PC-9 (cell line): ENCODE measurements around the gene CARD16. TPM values are rescaled to one million over a fixed set of nuclear protein-coding genes. Genes with fewer than 3 reads are reported as not detected.

ENCODE experiments used
- BruUV-seq: library from RNA; stranded (reverse); fragments of 400-500 nt; replicated peaks from 2 replicates; lab custom pipeline; 2021; lab: Mats Ljungman, UMichigan
- CTCF ChIA-PET: fragments of 300-600 bp; sonication (Branson Sonifier 250); formaldehyde crosslinking; loops from one replicate; lab custom pipeline; 2022; ENCODE audit warnings: antibody characterized with exemption; lab: Charles Lee
- POLR2A ChIA-PET: fragments of 300-600 bp; sonication (Branson Sonifier 250); formaldehyde crosslinking; loops from one replicate; lab custom pipeline; 2022; ENCODE audit warnings: antibody characterized with exemption; ENCODE audit not compliant: unreplicated experiment; lab: Charles Lee
- DNase-seq, 2 experiments: peaks; one replicate each; pipeline versions ENCODE4 v3.0.0 to v3.0.0-alpha.2; 2015 to 2022; ENCODE audit warnings: mixed read lengths in 1 of 2
- H2AFZ ChIP-seq: fragments of 200-600 bp; sonication (generic); 2 replicates; pipeline ENCODE4 v1.8.1; 2017; ENCODE audit warnings: antibody characterized with exemption
- H3F3A ChIP-seq: fragments of 200-600 bp; sonication (generic); 2 replicates; pipeline ENCODE4 v1.8.1; 2017; ENCODE audit warnings: antibody characterized with exemption, mild to moderate bottlenecking, low read depth; ENCODE audit not compliant: insufficient read depth
- H3K27ac ChIP-seq: fragments of 200-600 bp; sonication (generic); 2 replicates; pipeline ENCODE4 v1.6.1; 2016; ENCODE audit warnings: mixed run types
- H3K27me3 ChIP-seq: fragments of 200-600 bp; sonication (generic); 2 replicates; pipeline ENCODE4 v1.6.1; 2016; ENCODE audit warnings: low read depth, mixed run types; ENCODE audit not compliant: insufficient read depth
- H3K36me3 ChIP-seq: fragments of 200-600 bp; sonication (generic); 2 replicates; pipeline ENCODE4 v1.6.1; 2016; ENCODE audit warnings: low read depth, mixed run types
- H3K4me1 ChIP-seq: fragments of 200-600 bp; sonication (generic); replicated peaks from 2 replicates; pipeline ENCODE4 v1.6.1; 2016; ENCODE audit warnings: mixed run types; ENCODE audit not compliant: insufficient read depth
- H3K4me2 ChIP-seq: fragments of 200-600 bp; sonication (generic); 2 replicates; pipeline ENCODE4 v1.6.1; 2017; ENCODE audit warnings: mixed run types
- H3K4me3 ChIP-seq: fragments of 200-600 bp; sonication (generic); 2 replicates; pipeline ENCODE4 v1.6.1; 2016; ENCODE audit warnings: mixed run types
- H3K79me2 ChIP-seq: fragments of 200-600 bp; sonication (generic); 2 replicates; pipeline ENCODE4 v1.6.1; 2017; ENCODE audit warnings: low read depth, mixed run types
- H3K9me2 ChIP-seq: fragments of 200-600 bp; sonication (generic); 2 replicates; pipeline ENCODE4 v1.8.1; 2017; ENCODE audit warnings: mild to moderate bottlenecking; ENCODE audit not compliant: insufficient read depth
- H3K9me3 ChIP-seq: fragments of 200-600 bp; sonication (generic); 2 replicates; pipeline ENCODE4 v1.8.1; 2016; ENCODE audit warnings: low read depth; ENCODE audit not compliant: insufficient read depth
- H4K20me1 ChIP-seq: fragments of 200-600 bp; sonication (generic); 2 replicates; pipeline ENCODE4 v1.8.1; 2017; ENCODE audit not compliant: insufficient read depth
- CTCF ChIP-seq: fragments of 200-600 bp; sonication (generic); conservative IDR thresholded peaks from 2 replicates; pipeline ENCODE4 v1.6.1; 2017; ENCODE audit warnings: mixed run types, antibody characterized with exemption, mild to moderate bottlenecking, moderate library complexity
- EZH2 ChIP-seq: fragments of 200-600 bp; sonication (generic); IDR thresholded peaks from 2 replicates; pipeline ENCODE4 v1.8.0; 2017; ENCODE audit warnings: antibody characterized with exemption, low read depth
- intact Hi-C: fragments of 100-400 bp; cut with micrococcal nuclease; formaldehyde crosslinking; loops from one replicate; pipeline ENCODE4 v1.10.0; 2022; ENCODE audit not compliant: unreplicated experiment
- total RNA-seq: library from RNA; stranded (reverse); gene quantifications from 2 replicates; pipeline ENCODE4 v1.2.3, GENCODE V29; 2021

CARD16 gene
- total RNA-seq, 1 experiment from 2014 or later: 2.5 TPM

- intact Hi-C loops: no loop called here
- no peak overlapping the region for H3K4me3 ChIP-seq
- BruUV-seq: no TSS peak
Measured at GRCh38 chr11:105003151-105003550, 42.0 kb downstream of the CARD16 start.

GRCh38 chr11:105000797-105001196 is 44.3 kb downstream of the CARD16 start:
- no peaks in the 10 kb centered on the region for H3K36me3 ChIP-seq
- intact Hi-C loops: no loop called here
- no peaks in the 10 kb centered on the region for H3K79me2 ChIP-seq
- no peak for DNase-seq
- no TSS peak for BruUV-seq
- H3K4me3 ChIP-seq: no peak overlapping the region
- CTCF ChIA-PET: no interaction called here
- POLR2A ChIA-PET: no interaction called here
- no peak overlapping the region for H3K27ac ChIP-seq
- no peaks in the 10 kb centered on the region for H3K4me1 ChIP-seq
- H4K20me1 ChIP-seq: no peaks in the 10 kb centered on the region
- H3K27me3 ChIP-seq: no peaks in the 10 kb centered on the region
- no peak overlapping the region for H2AFZ ChIP-seq
- no peaks in the 10 kb centered on the region for H3F3A ChIP-seq
- TF ChIP-seq CTCF (0 out of 2 replicates have a peak, but pooled peaks have one; percentile 57), EZH2 (no peak)
- H3K9me3 ChIP-seq: no peaks in the 10 kb centered on the region
- H3K9me2 ChIP-seq: no peaks in the 10 kb centered on the region
- no peak overlapping the region for H3K4me2 ChIP-seq

More at GRCh38 chr11:105003151-105003550, 42.0 kb downstream of the CARD16 start:
- Histone ChIP-seq H4K20me1 (no peaks in the 10 kb centered on the region), H3K4me1 (no peaks in the 10 kb centered on the region), H3K9me3 (peaks cover under 1% of the 10 kb centered on the region; the same call in 1 of the 2 replicates), H3F3A (no peaks in the 10 kb centered on the region), H3K9me2 (no peaks in the 10 kb centered on the region), H2AFZ (no peak overlapping the region), H3K27me3 (no peaks in the 10 kb centered on the region), H3K79me2 (no peaks in the 10 kb centered on the region), H3K27ac (no peak overlapping the region), H3K4me2 (no peak overlapping the region), H3K36me3 (no peaks in the 10 kb centered on the region)
- TF ChIP-seq CTCF (no peak), EZH2 (no peak)
- DNase-seq: no peak
- ChIA-PET POLR2A (no interaction called here), CTCF (no interaction called here)

- no peaks in the 10 kb centered on the region for H3K79me2 ChIP-seq
- no peak overlapping the region for H3K4me3 ChIP-seq
- TF ChIP-seq EZH2 (no peak), CTCF (no peak)
- H3K27me3 ChIP-seq: no peaks in the 10 kb centered on the region
- H3K4me1 ChIP-seq: no peaks in the 10 kb centered on the region
- BruUV-seq: no TSS peak
- H4K20me1 ChIP-seq: no peaks in the 10 kb centered on the region
- no peaks in the 10 kb centered on the region for H3K9me2 ChIP-seq
- intact Hi-C loops: no loop called here
- H3K9me3 ChIP-seq: no peaks in the 10 kb centered on the region
- no peaks in the 10 kb centered on the region for H3K36me3 ChIP-seq
- POLR2A ChIA-PET: no interaction called here
- CTCF ChIA-PET: no interaction called here
- H3K27ac ChIP-seq: no peak overlapping the region
- H3K4me2 ChIP-seq: no peak overlapping the region
- H2AFZ ChIP-seq: no peak overlapping the region
- no peaks in the 10 kb centered on the region for H3F3A ChIP-seq
- DNase-seq: no peak
Measured at GRCh38 chr11:105000167-105000566, 45.0 kb downstream of the CARD16 start.
